ENCODE results near the gene TRPM6.

The TRPM6 gene

DNA sequence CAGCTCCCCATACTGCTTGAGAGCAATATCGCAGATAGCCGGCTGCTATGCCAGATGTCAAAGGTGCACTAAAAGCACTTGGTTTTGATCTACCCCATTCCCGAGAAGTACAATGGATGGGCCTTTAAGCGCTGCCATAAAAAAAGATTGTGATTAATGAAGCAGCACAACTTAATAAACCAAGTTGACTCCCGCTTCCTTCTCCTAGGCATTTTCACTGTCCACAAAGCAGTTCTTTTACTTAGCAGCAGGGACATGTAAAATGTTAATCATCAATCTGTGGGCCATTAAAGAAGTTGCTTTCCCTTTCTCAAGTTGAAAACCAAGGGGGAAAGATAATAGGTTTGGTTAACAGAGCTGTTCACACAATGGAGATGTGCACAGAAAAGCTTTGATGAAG is 176.4 kb downstream of the TRPM6 start:
- DNase-seq, result no peak

- DNase-seq, result no peak
Observed at GRCh38 chr9:74697535-74697934, 190.2 kb downstream of the TRPM6 start.

DNA sequence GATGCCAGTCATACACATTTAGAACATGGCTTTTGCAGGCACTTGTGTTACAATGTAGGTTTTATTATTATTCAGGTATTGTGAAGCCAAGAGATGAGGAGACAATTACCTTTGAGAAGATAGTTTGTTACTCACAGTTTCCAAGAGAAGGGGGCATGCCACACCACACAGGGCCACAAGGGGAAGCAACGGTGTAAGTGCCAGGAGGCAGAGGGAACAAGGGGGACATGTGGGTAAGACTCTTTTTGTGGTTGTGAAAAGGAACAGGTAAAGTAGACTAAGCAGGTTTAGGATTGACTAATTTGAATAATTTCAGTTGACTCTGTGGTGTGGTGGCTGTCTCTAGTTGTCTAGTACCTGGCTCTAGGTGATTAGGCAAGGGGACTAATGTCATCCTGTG is 191.2 kb downstream of the TRPM6 start:
- no peak for DNase-seq

DNA sequence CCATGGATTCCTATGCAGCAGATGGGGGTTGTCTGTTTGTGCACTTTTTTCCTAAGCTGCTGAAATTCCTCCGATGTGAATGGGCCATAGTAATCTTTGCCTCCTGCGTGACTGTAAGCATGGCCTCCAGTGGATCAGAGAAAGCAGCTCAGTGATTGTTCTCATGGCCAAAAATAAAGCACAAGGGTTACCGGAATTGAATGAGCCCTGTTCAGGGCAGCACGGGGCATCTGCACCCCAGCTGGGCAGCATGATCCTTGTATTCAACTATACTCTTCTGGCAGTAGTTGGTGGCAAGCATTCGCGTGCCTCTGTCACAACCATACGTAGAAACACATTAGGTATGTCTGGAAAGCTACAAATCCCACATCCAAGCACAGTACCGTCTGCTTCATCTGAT is 196.7 kb downstream of the TRPM6 start:
- DNase-seq, result no peak

GRCh38 chr9:74683322-74683721 is 204.4 kb downstream of the TRPM6 start:
- no peak for DNase-seq

GRCh38 chr9:74681906-74682305 is 205.8 kb downstream of the TRPM6 start:
- no peak for DNase-seq

DNA sequence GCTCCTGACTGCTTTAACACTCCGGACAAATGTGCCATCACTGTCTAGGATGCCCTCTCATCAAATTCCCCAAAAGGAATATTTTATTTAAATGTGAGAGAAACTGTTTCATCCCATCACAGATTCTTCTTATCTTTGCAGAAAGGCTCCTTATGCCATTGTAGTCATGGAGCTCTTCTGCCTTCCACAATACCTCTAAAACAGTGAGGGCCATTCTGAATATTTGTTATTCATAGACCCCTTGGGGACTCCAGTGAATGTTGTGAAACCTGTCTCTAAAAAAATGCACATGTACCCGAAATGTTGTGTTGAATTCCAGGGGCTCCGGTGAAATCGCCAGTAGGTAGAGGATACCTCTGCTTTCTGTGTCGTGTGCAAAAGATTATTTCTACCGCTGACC is 213.6 kb downstream of the TRPM6 start:
- no peak for DNase-seq

All from inflammatory macrophage treated with lipopolysaccharide for 4 hours (primary cell).